Endothelial cell of umbilical vein (primary cell): Measurements from ENCODE around the gene FAM83C. TPM values are rescaled to one million over a fixed set of nuclear protein-coding genes. Genes with fewer than 3 reads are reported as not detected.

Source experiments
- BruUV-seq: library from RNA; stranded (reverse); fragments of 400-500 nt; replicated peaks from 2 replicates; lab custom pipeline; 2021; lab: Mats Ljungman, UMichigan
- CTCF ChIA-PET: fragments of 300-600, 350-600 bp; sonication (Branson Sonifier 250); formaldehyde crosslinking; loops from one replicate; lab custom pipeline; 2021; ENCODE audit warnings: antibody characterized with exemption, inconsistent platforms; lab: Charles Lee
- POLR2A ChIA-PET: fragments of 300-600, 350-600 bp; sonication (Branson Sonifier 250); formaldehyde crosslinking; loops from one replicate; lab custom pipeline; 2021; ENCODE audit warnings: antibody characterized with exemption, inconsistent platforms; lab: Charles Lee
- DNase-seq: peaks from one replicate; pipeline ENCODE4 v3.0.0-alpha.2; 2011; ENCODE audit warnings: low read depth, low spot score
- FAIRE-seq: peaks from 2 replicates; lab custom pipeline; 2011; peaks lifted over from hg19 to GRCh38; lab: Jason Lieb, UNC
- H2AFZ ChIP-seq: 2 replicates; pipeline ENCODE4 v1.6.0; 2012; ENCODE audit warnings: low read depth, low read length, control low read depth, inconsistent platforms
- H3K27ac ChIP-seq: 2 replicates; pipeline ENCODE4 v1.5.1; 2011; ENCODE audit warnings: low read depth, mild to moderate bottlenecking, control low read depth, low read length, moderate library complexity; ENCODE audit not compliant: insufficient read depth
- H3K27me3 ChIP-seq, 2 experiments: 2 replicates each; pipeline versions ENCODE4 v1.6.0 to v1.6.1; 2011; ENCODE audit warnings: low read length in 2 of 2, mixed read lengths in 1 of 2; ENCODE audit not compliant: control insufficient read depth in 2 of 2, insufficient read depth in 2 of 2
- H3K36me3 ChIP-seq, 2 experiments: 2 replicates in 1 of 2; 3 replicates in 1 of 2; pipeline ENCODE4 v1.5.1; 2011; ENCODE audit warnings: low read length in 2 of 2, mild to moderate bottlenecking in 1 of 2, moderate library complexity in 1 of 2; ENCODE audit not compliant: control insufficient read depth in 2 of 2, insufficient read depth in 2 of 2; ENCODE audit errors: extremely low read depth in 1 of 2
- H3K4me1 ChIP-seq: 3 replicates; pipeline ENCODE4 v1.5.1; 2011; ENCODE audit warnings: mild to moderate bottlenecking, low read length; ENCODE audit not compliant: control insufficient read depth, insufficient read depth; ENCODE audit errors: extremely low read depth
- H3K4me2 ChIP-seq: 2 replicates; pipeline ENCODE4 v1.6.1; 2011; ENCODE audit warnings: low read length, control low read depth, mixed read lengths; ENCODE audit not compliant: insufficient read depth
- H3K4me3 ChIP-seq, 3 experiments: fragments of 200-600 bp in 1 of 3; sonication (generic), shearing (Covaris generic) in 1 of 3; replicated peaks in 1 of 3; 2 replicates each; pipeline ENCODE4 v1.5.1; 2011 to 2016; ENCODE audit warnings: control low read depth in 3 of 3, low read length in 3 of 3, mild to moderate bottlenecking in 2 of 3, inconsistent platforms in 1 of 3, low read depth in 1 of 3, moderate library complexity in 1 of 3; ENCODE audit not compliant: insufficient read depth in 1 of 3
- H3K79me2 ChIP-seq: 2 replicates; pipeline ENCODE4 v1.6.0; 2012; ENCODE audit warnings: low read length, inconsistent platforms; ENCODE audit not compliant: control insufficient read depth, insufficient read depth
- H3K9ac ChIP-seq: replicated peaks from 2 replicates; pipeline ENCODE3; 2011; ENCODE audit warnings: low read length, control low read depth; ENCODE audit not compliant: insufficient read depth; ENCODE audit errors: extremely low read depth
- H3K9me1 ChIP-seq: replicated peaks from 3 replicates; pipeline ENCODE4 v1.6.0; 2011; ENCODE audit warnings: mild to moderate bottlenecking, low read length; ENCODE audit not compliant: control insufficient read depth, insufficient read depth; ENCODE audit errors: extremely low read depth
- H3K9me3 ChIP-seq: replicated peaks from 2 replicates; pipeline ENCODE4 v1.5.1; 2012; ENCODE audit warnings: low read length, inconsistent platforms; ENCODE audit not compliant: control insufficient read depth, insufficient read depth
- H4K20me1 ChIP-seq: replicated peaks from 2 replicates; pipeline ENCODE3; 2011; ENCODE audit warnings: mild to moderate bottlenecking, low read length; ENCODE audit not compliant: control insufficient read depth, insufficient read depth; ENCODE audit errors: extremely low read depth
- EZH2 ChIP-seq: IDR thresholded peaks from 2 replicates; pipeline ENCODE4 v1.6.1; 2012; ENCODE audit warnings: borderline replicate concordance, low read depth, mild to moderate bottlenecking, moderate library complexity, low read length, inconsistent platforms; ENCODE audit not compliant: severe bottlenecking
- FOS ChIP-seq: IDR thresholded peaks from 2 replicates; pipeline ENCODE4 v1.6.1; 2011; ENCODE audit warnings: mild to moderate bottlenecking, low read length, moderate library complexity, borderline replicate concordance; ENCODE audit not compliant: insufficient read depth
- GATA2 ChIP-seq: IDR thresholded peaks from 2 replicates; pipeline ENCODE4 v1.7.0; 2011; ENCODE audit warnings: low read depth, mild to moderate bottlenecking, moderate library complexity, mixed read lengths, low read length; ENCODE audit not compliant: insufficient read length, insufficient read depth
- JUN ChIP-seq: IDR thresholded peaks from 2 replicates; pipeline ENCODE4 v1.6.1; 2011; ENCODE audit warnings: borderline replicate concordance, low read depth; ENCODE audit not compliant: insufficient read length, insufficient read depth
- POLR2A ChIP-seq: IDR thresholded peaks from 2 replicates; pipeline ENCODE4 v1.6.1; 2012; ENCODE audit warnings: low read depth, mild to moderate bottlenecking, control low read depth, low read length
- POLR2AphosphoS5 ChIP-seq: IDR thresholded peaks from 2 replicates; pipeline ENCODE4 v1.6.1; 2012; ENCODE audit warnings: low read depth, mild to moderate bottlenecking, control low read depth, low read length, moderate library complexity; ENCODE audit not compliant: insufficient read depth
- dilution Hi-C: fragments of 300-500 bp; cut with MboI; formaldehyde crosslinking; loops from one replicate; pipeline ENCODE4 v1.15.0; 2019; ENCODE audit warnings: low sequenced_read_pairs; ENCODE audit not compliant: extremely low pct_ligation_motif_present
- intact Hi-C: fragments of 100-400 bp; cut with micrococcal nuclease; formaldehyde crosslinking; loops from one replicate; pipeline ENCODE4 v1.10.0; 2022
- polyA plus RNA-seq, 4 experiments: library from polyadenylated mRNA; depleted of rRNA in 3 of 4; stranded (reverse) in 3 of 4; unstranded in 1 of 4; fragments of >200 nt; gene quantifications; 2 replicates each; pipeline versions ENCODE4 v1.2.1 to v1.2.3, GENCODE V29; 2011 to 2012; ENCODE audit warnings: missing spikeins in 1 of 4
- total RNA-seq: library from RNA; stranded (reverse); gene quantifications from 2 replicates; pipeline ENCODE4 v1.2.3, GENCODE V29; 2021
- TF ChIP-seq, protein P1 (sequence below), 2 donors: IDR thresholded peaks; 1 replicate in 1 of 2; 2 replicates in 1 of 2; pipeline ENCODE4 v1.5.1; 2011; ENCODE audit warnings: low read length in 2 of 2, mild to moderate bottlenecking in 2 of 2, moderate library complexity in 2 of 2, control low read depth in 1 of 2, inconsistent platforms in 1 of 2, low read depth in 1 of 2; ENCODE audit not compliant: insufficient read depth in 1 of 2; ENCODE audit errors: extremely low read depth in 1 of 2
- TF ChIP-seq, protein P2 (sequence below): IDR thresholded peaks from 2 replicates; pipeline ENCODE4 v1.6.1; 2011; ENCODE audit not compliant: insufficient read depth, insufficient read length

Gene FAM83C
- total and polyA plus RNA-seq, 2 donors (not counting 3 experiments of a cell fraction or from before 2014, with no cell fraction given) = not detected

DNA sequence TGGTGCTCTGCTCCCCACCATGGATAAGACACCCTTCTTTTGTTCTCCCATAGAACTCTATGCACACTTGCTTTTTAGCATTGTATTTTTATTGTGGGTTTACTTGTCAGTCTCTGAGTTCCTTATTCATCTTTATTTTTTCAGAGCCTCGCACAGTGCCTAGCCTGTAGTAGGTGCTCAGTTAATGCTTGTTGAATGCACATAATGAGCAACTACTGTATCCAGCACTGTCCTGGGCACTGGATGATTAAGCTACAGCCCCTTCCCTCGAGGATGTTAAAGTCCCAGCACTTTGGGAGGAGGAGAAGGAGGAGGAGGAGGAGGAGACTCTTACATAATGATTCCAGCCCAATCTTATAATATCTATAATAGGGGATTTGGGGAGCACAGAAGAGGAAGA lies 48.9 kb downstream of the FAM83C start:
- CTCF ChIA-PET = interaction anchor here (1.2 to 1.5 kb wide), 2 partner anchors 98 to 99 kb away, joined by 3 to 4 read pairs; no protein-coding TSS in a partner anchor
- H3K4me1 ChIP-seq = no peaks in the 10 kb centered on the region
- H3K9me3 ChIP-seq = no peaks in the 10 kb centered on the region
- dilution Hi-C loops (no loop called here), intact Hi-C loops (no loop called here)
- DNase-seq (no peak), FAIRE-seq (no peak)
- H3K36me3 ChIP-seq = no peaks in the 10 kb centered on the region
- no peak overlapping the region for H2AFZ ChIP-seq
- peaks cover 13 to 25% of the 10 kb centered on the region in 2 experiments for H3K27me3 ChIP-seq
- POLR2A ChIA-PET = no interaction called here
- H3K4me3 ChIP-seq = no peak overlapping the region
- H4K20me1 ChIP-seq = no peaks in the 10 kb centered on the region
- H3K4me2 ChIP-seq = no peak overlapping the region
- BruUV-seq = no TSS peak
- no peak overlapping the region for H3K27ac ChIP-seq
- TF ChIP-seq JUN (no peak), EZH2 (no peak), POLR2AphosphoS5 (no peak), POLR2A (no peak), FOS (no peak), GATA2 (no peak)
- TF ChIP-seq, protein P1, sequence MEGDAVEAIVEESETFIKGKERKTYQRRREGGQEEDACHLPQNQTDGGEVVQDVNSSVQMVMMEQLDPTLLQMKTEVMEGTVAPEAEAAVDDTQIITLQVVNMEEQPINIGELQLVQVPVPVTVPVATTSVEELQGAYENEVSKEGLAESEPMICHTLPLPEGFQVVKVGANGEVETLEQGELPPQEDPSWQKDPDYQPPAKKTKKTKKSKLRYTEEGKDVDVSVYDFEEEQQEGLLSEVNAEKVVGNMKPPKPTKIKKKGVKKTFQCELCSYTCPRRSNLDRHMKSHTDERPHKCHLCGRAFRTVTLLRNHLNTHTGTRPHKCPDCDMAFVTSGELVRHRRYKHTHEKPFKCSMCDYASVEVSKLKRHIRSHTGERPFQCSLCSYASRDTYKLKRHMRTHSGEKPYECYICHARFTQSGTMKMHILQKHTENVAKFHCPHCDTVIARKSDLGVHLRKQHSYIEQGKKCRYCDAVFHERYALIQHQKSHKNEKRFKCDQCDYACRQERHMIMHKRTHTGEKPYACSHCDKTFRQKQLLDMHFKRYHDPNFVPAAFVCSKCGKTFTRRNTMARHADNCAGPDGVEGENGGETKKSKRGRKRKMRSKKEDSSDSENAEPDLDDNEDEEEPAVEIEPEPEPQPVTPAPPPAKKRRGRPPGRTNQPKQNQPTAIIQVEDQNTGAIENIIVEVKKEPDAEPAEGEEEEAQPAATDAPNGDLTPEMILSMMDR (IDR thresholded peaks at IDR 0.05; ENCODE audit: extremely low read depth in 1 of 2, insufficient read depth in 1 of 2, low read depth in 1 of 2, low read length in 2 of 2) = no peak
- TF ChIP-seq, protein P2, sequence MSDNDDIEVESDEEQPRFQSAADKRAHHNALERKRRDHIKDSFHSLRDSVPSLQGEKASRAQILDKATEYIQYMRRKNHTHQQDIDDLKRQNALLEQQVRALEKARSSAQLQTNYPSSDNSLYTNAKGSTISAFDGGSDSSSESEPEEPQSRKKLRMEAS = no peak
- no peaks in the 10 kb centered on the region for H3K9me1 ChIP-seq
- no peak overlapping the region for H3K9ac ChIP-seq
- no peaks in the 10 kb centered on the region for H3K79me2 ChIP-seq
